T-cell (primary cell): ENCODE results near the gene MIOS. TPM values are rescaled to one million over a fixed set of nuclear protein-coding genes. Genes with fewer than 3 reads are reported as not detected.

Experiments used
- ATAC-seq, 4 experiments: fragments of 200-7000 bp in 3 of 4; fragments of 150-1000 bp in 1 of 4; cut with Tn5 transposase; replicated peaks in 1 of 4; 1 replicate in 3 of 4; 2 replicates in 1 of 4; pipeline ENCODE4 v1.10.0; 2021; ENCODE audit warnings: moderate library complexity in 3 of 4, mild to moderate bottlenecking in 2 of 4, moderate number of reproducible peaks in 1 of 4
- CTCF ChIA-PET, 2 donors: fragments of 300-600 bp; sonication (Branson Sonifier 250); formaldehyde crosslinking; loops; one replicate each; lab custom pipeline; 2022; ENCODE audit warnings: antibody characterized with exemption in 2 of 2; lab: Charles Lee
- POLR2A ChIA-PET, 2 donors: fragments of 300-600 bp; sonication (Branson Sonifier 250); formaldehyde crosslinking; loops; one replicate each; lab custom pipeline; 2022; ENCODE audit warnings: antibody characterized with exemption in 2 of 2; lab: Charles Lee
- DNase-seq, 35 experiments: peaks; one replicate each; pipeline versions ENCODE4 v3.0.0 to v3.0.0-alpha.2; 2013 to 2023
- H3K27ac ChIP-seq: one replicate; pipeline ENCODE4 v1.5.1; 2013; ENCODE audit warnings: low read length
- H3K27me3 ChIP-seq, 2 experiments: replicated peaks in 1 of 2; 1 replicate in 1 of 2; 2 replicates in 1 of 2; pipeline versions ENCODE4 v1.6.1 to v1.7.0; 2013; ENCODE audit warnings: low read length in 1 of 2, mixed read lengths in 1 of 2; ENCODE audit not compliant: control insufficient read depth in 2 of 2, insufficient read depth in 2 of 2; ENCODE audit errors: extremely low read depth in 1 of 2
- H3K36me3 ChIP-seq, 2 donors: 1 replicate in 1 of 2; 2 replicates in 1 of 2; pipeline versions ENCODE4 v1.6.1 to v1.7.0; 2013; ENCODE audit warnings: low read length in 1 of 2; ENCODE audit not compliant: control insufficient read depth in 2 of 2, insufficient read depth in 1 of 2; ENCODE audit errors: extremely low read depth in 1 of 2
- H3K4me1 ChIP-seq, 2 experiments: 1 replicate in 1 of 2; 2 replicates in 1 of 2; pipeline versions ENCODE4 v1.6.1 to v1.7.0; 2013; ENCODE audit warnings: low read length in 2 of 2, mixed read lengths in 1 of 2; ENCODE audit not compliant: insufficient read depth in 2 of 2, control insufficient read depth in 1 of 2; ENCODE audit errors: extremely low read depth in 1 of 2
- H3K4me3 ChIP-seq, 2 donors: 1 replicate in 1 of 2; 2 replicates in 1 of 2; pipeline versions ENCODE4 v1.5.1 to v1.7.0; 2013; ENCODE audit warnings: mild to moderate bottlenecking in 2 of 2, low read length in 1 of 2, moderate library complexity in 1 of 2; ENCODE audit not compliant: control insufficient read depth in 1 of 2; ENCODE audit errors: extremely low read depth in 1 of 2
- H3K9me3 ChIP-seq: 2 replicates; pipeline ENCODE4 v1.7.0; 2013
- H3K27ac Mint-ChIP-seq, 2 donors: one replicate each; pipeline ENCODE4 v1.8.0; 2020 to 2021; ENCODE audit warnings: mild to moderate bottlenecking in 2 of 2, mixed read lengths in 2 of 2
- H3K27me3 Mint-ChIP-seq, 2 donors: one replicate each; pipeline ENCODE4 v1.8.0; 2021 to 2022; ENCODE audit warnings: mixed read lengths in 2 of 2
- H3K36me3 Mint-ChIP-seq: one replicate; pipeline ENCODE4 v1.8.0; 2021; ENCODE audit warnings: mixed read lengths
- H3K4me1 Mint-ChIP-seq, 3 donors: one replicate each; pipeline ENCODE4 v1.8.0; 2020 to 2022; ENCODE audit warnings: mixed read lengths in 3 of 3, mild to moderate bottlenecking in 1 of 3
- H3K4me3 Mint-ChIP-seq, 3 donors: one replicate each; pipeline ENCODE4 v1.8.0; 2020 to 2022; ENCODE audit warnings: mild to moderate bottlenecking in 3 of 3, mixed read lengths in 3 of 3, moderate library complexity in 3 of 3
- H3K9me3 Mint-ChIP-seq, 3 donors: one replicate each; pipeline ENCODE4 v1.8.0; 2020 to 2022; ENCODE audit warnings: mixed read lengths in 3 of 3
- WGBS: methylation state at CpG from one replicate; pipeline ENCODE4 v1.1.5; 2013; ENCODE audit warnings: missing lambda C conversion rate; ENCODE audit not compliant: insufficient coverage; 5-methylcytosine and 5-hydroxymethylcytosine counted together
- total RNA-seq, 35 experiments: library from RNA in 6 of 35; stranded (reverse) in 6 of 35; fragments of 120-200 nt in 1 of 35; gene quantifications; one replicate each; pipeline versions ENCODE4 v1.2.1 to v1.2.4 and lab custom pipeline; 2013 to 2026

Gene MIOS
- total RNA-seq, 5 donors from 2014 or later (not counting 1 experiment from before 2014, with no cell fraction given) = 26.2 to 33.4 (median 28.0) TPM

GRCh38 chr7:7581531-7582179, 15.0 kb downstream of the MIOS start:
- Mint-ChIP-seq H3K4me1 (peaks cover 0 to 2% (median 0%) of the 10 kb centered on the region in 3 donors), H3K4me3 (no peak overlapping the region), H3K27me3 (no peaks in the 10 kb centered on the region), H3K27ac (no peak overlapping the region), H3K36me3 (peaks cover 17% of the 10 kb centered on the region), H3K9me3 (no peaks in the 10 kb centered on the region)
- ATAC-seq (no peak), DNase-seq (no peak)
- 87% methylated on average over 2 of the region's 10 CpGs for WGBS
- CTCF ChIA-PET = no interaction called here
- no peak overlapping the region for H3K4me3 ChIP-seq
- no peaks in the 10 kb centered on the region for H3K9me3 ChIP-seq
- H3K27ac ChIP-seq = no peak overlapping the region
- H3K4me1 ChIP-seq = no peaks in the 10 kb centered on the region
- peaks cover 0 to 3% of the 10 kb centered on the region in 2 donors for H3K36me3 ChIP-seq
- no peaks in the 10 kb centered on the region for H3K27me3 ChIP-seq
- POLR2A ChIA-PET = no interaction called here

GRCh38 chr7:7582596-7582995, 15.9 kb downstream of the MIOS start:
- H3K4me1 Mint-ChIP-seq = peaks cover 0 to 2% (median 0%) of the 10 kb centered on the region in 3 donors
- no peak for DNase-seq
- H3K9me3 Mint-ChIP-seq = no peaks in the 10 kb centered on the region
- no peak overlapping the region for H3K27ac Mint-ChIP-seq
- no peak overlapping the region for H3K4me3 ChIP-seq
- ChIA-PET CTCF (interaction anchor here in 1 of 2 donors (0.7 kb wide), 1 partner anchor 10 kb away, joined by 3 read pairs; no protein-coding TSS in a partner anchor), POLR2A (no interaction called here)
- WGBS = 83% methylated on average over 1 of the region's 1 CpG
- no peaks in the 10 kb centered on the region for H3K9me3 ChIP-seq
- no peak for ATAC-seq
- no peak overlapping the region for H3K4me3 Mint-ChIP-seq
- H3K4me1 ChIP-seq = no peaks in the 10 kb centered on the region
- H3K27me3 Mint-ChIP-seq = no peaks in the 10 kb centered on the region
- no peak overlapping the region for H3K27ac ChIP-seq
- H3K36me3 ChIP-seq = peaks cover 0 to 3% of the 10 kb centered on the region in 2 donors
- no peaks in the 10 kb centered on the region for H3K27me3 ChIP-seq
- peaks cover 17% of the 10 kb centered on the region for H3K36me3 Mint-ChIP-seq

GRCh38 chr7:7583731-7584130, 17.0 kb downstream of the MIOS start:
- DNase-seq = no peak
- Histone ChIP-seq H3K36me3 (peaks cover 0 to 3% of the 10 kb centered on the region in 2 donors), H3K4me3 (no peak overlapping the region), H3K27me3 (no peaks in the 10 kb centered on the region), H3K27ac (no peak overlapping the region), H3K4me1 (no peaks in the 10 kb centered on the region), H3K9me3 (no peaks in the 10 kb centered on the region)
- H3K9me3 Mint-ChIP-seq = no peaks in the 10 kb centered on the region
- H3K4me3 Mint-ChIP-seq = no peak overlapping the region
- H3K4me1 Mint-ChIP-seq = peaks cover 0 to 1% (median 0%) of the 10 kb centered on the region in 3 donors
- no CpG with 5 or more reads among the region's 2 CpGs for WGBS
- CTCF ChIA-PET = interaction anchor here in 1 of 2 donors (1.2 kb wide), 1 partner anchor 11 kb away, joined by 3 read pairs; no protein-coding TSS in a partner anchor
- H3K27me3 Mint-ChIP-seq = no peaks in the 10 kb centered on the region
- no peak overlapping the region for H3K27ac Mint-ChIP-seq
- ATAC-seq = no peak
- POLR2A ChIA-PET = interaction anchor here in 1 of 2 donors (1.1 kb wide), 1 partner anchor 9 kb away, joined by 11 read pairs; no protein-coding TSS in a partner anchor
- H3K36me3 Mint-ChIP-seq = peaks cover 19% of the 10 kb centered on the region

GRCh38 chr7:7584653-7585052, 18.0 kb downstream of the MIOS start:
- Mint-ChIP-seq H3K4me3 (no peak overlapping the region), H3K4me1 (peaks cover 0 to 2% (median 0%) of the 10 kb centered on the region in 3 donors), H3K27ac (no peak overlapping the region), H3K36me3 (peaks cover 16% of the 10 kb centered on the region), H3K27me3 (no peaks in the 10 kb centered on the region), H3K9me3 (no peaks in the 10 kb centered on the region)
- H3K4me1 ChIP-seq = no peaks in the 10 kb centered on the region
- H3K27ac ChIP-seq = no peak overlapping the region
- CTCF ChIA-PET = interaction anchor here in 1 of 2 donors (2.2 kb wide), 1 partner anchor 10 kb away, joined by 7 read pairs; no protein-coding TSS in a partner anchor
- H3K9me3 ChIP-seq = no peaks in the 10 kb centered on the region
- 86% methylated on average over 1 of the region's 1 CpG for WGBS
- H3K4me3 ChIP-seq = no peak overlapping the region
- H3K27me3 ChIP-seq = no peaks in the 10 kb centered on the region
- H3K36me3 ChIP-seq = peaks cover 3% of the 10 kb centered on the region in 2 donors
- POLR2A ChIA-PET = no interaction called here
- no peak for DNase-seq
- no peak for ATAC-seq

GRCh38 chr7:7585241-7585928, 18.7 kb downstream of the MIOS start:
- ChIA-PET CTCF (interaction anchor here (0.5 to 2.2 kb wide), 5 partner anchors 10 to 482 kb away, joined by 3 to 8 read pairs (median 6); no protein-coding TSS in a partner anchor), POLR2A (interaction anchor here (0.6 to 0.7 kb wide), 2 partner anchors 68 to 674 kb away, joined by 4 to 8 read pairs; no protein-coding TSS in a partner anchor)
- Histone ChIP-seq H3K4me3 (no peak overlapping the region), H3K36me3 (peaks cover 3% of the 10 kb centered on the region in 2 donors), H3K4me1 (no peaks in the 10 kb centered on the region), H3K27me3 (no peaks in the 10 kb centered on the region), H3K9me3 (no peaks in the 10 kb centered on the region), H3K27ac (no peak overlapping the region)
- Mint-ChIP-seq H3K36me3 (peaks cover 20% of the 10 kb centered on the region), H3K27me3 (no peaks in the 10 kb centered on the region), H3K4me3 (no peak overlapping the region), H3K9me3 (no peaks in the 10 kb centered on the region), H3K4me1 (peaks cover 0 to 6% (median 0%) of the 10 kb centered on the region in 3 donors), H3K27ac (no peak overlapping the region)
- no peak for ATAC-seq
- no peak for DNase-seq
- 100% methylated on average over 4 of the region's 5 CpGs for WGBS

GRCh38 chr7:7595451-7595850, 28.8 kb downstream of the MIOS start:
- peaks cover 0 to 3% (median 0%) of the 10 kb centered on the region in 3 donors for H3K4me1 Mint-ChIP-seq
- no CpG with 5 or more reads among the region's 1 CpG for WGBS
- H3K4me1 ChIP-seq = no peaks in the 10 kb centered on the region
- H3K36me3 ChIP-seq = peaks cover 0 to 24% of the 10 kb centered on the region in 2 donors
- ChIA-PET POLR2A (no interaction called here), CTCF (interaction anchor here (0.9 to 2.5 kb wide), 16 partner anchors 10 to 701 kb away, joined by 3 to 12 read pairs (median 3); partner anchors contain the start of gene UMAD1 (in 1 of the 2))
- ATAC-seq (no peak), DNase-seq (peak in 1 of 35 experiments; percentile 56)
- H3K36me3 Mint-ChIP-seq = peaks cover 42% of the 10 kb centered on the region
- no peaks in the 10 kb centered on the region for H3K27me3 ChIP-seq
- H3K27me3 Mint-ChIP-seq = no peaks in the 10 kb centered on the region
- no peak overlapping the region for H3K27ac Mint-ChIP-seq
- H3K27ac ChIP-seq = no peak overlapping the region
- no peak overlapping the region for H3K4me3 Mint-ChIP-seq
- H3K9me3 Mint-ChIP-seq = no peaks in the 10 kb centered on the region
- H3K4me3 ChIP-seq = no peak overlapping the region
- H3K9me3 ChIP-seq = no peaks in the 10 kb centered on the region
